ENCODE results near the gene SDK1. TPM values are rescaled to one million over a fixed set of nuclear protein-coding genes. Genes with fewer than 3 reads are reported as not detected.

SDK1 gene
- total RNA-seq, 1 experiment from 2014 or later: 9.3 TPM

- Mint-ChIP-seq H3K4me1 (peaks cover 25% of the 10 kb centered on the region), H3K27ac (no peak overlapping the region; the same call in 1 of the 2 replicates), H3K27me3 (ENCODE audit: low read depth) (no peaks in the 10 kb centered on the region), H3K9me3 (peaks cover 14% of the 10 kb centered on the region), H3K36me3 (peaks cover 10% of the 10 kb centered on the region), H3K4me3 (no peak overlapping the region)
- ATAC-seq (no peak), DNase-seq (ENCODE audit: low spot score) (no peak)
- ChIA-PET POLR2A (interaction anchor here (0.6 kb wide), 1 partner anchor 97 kb away, joined by 3 read pairs; no protein-coding TSS in a partner anchor), CTCF (interaction anchor here (1.2 to 1.4 kb wide), 3 partner anchors 13 to 499 kb away, joined by 3 to 7 read pairs (median 4); no protein-coding TSS in a partner anchor)
- TF ChIP-seq KAT7 (CRISPR knock-in tag; IDR thresholded peaks at IDR 0.05; ENCODE audit: borderline replicate concordance) (no peak), GTF2I (CRISPR knock-in tag; conservative IDR thresholded peaks at IDR 0.05) (no peak), OVOL2 (CRISPR knock-in tag; IDR thresholded peaks at IDR 0.05; ENCODE audit: borderline replicate concordance) (no peak), SMAD3 (CRISPR knock-in tag; IDR thresholded peaks at IDR 0.05; ENCODE audit: borderline replicate concordance) (no peak), SMAD4 (CRISPR knock-in tag; IDR thresholded peaks at IDR 0.05) (no peak), USF1 (CRISPR knock-in tag; IDR thresholded peaks at IDR 0.05) (no peak), FOXP1 (CRISPR knock-in tag; IDR thresholded peaks at IDR 0.05; ENCODE audit: borderline replicate concordance) (no peak), EMX1 (CRISPR knock-in tag; IDR thresholded peaks at IDR 0.05) (no peak), ZNF416 (CRISPR knock-in tag; IDR thresholded peaks at IDR 0.05) (no peak), FOXJ3 (CRISPR knock-in tag; IDR thresholded peaks at IDR 0.05; ENCODE audit: borderline replicate concordance) (no peak), CREM (CRISPR knock-in tag; IDR thresholded peaks at IDR 0.05) (no peak)
- TF ChIP-seq, protein P1, sequence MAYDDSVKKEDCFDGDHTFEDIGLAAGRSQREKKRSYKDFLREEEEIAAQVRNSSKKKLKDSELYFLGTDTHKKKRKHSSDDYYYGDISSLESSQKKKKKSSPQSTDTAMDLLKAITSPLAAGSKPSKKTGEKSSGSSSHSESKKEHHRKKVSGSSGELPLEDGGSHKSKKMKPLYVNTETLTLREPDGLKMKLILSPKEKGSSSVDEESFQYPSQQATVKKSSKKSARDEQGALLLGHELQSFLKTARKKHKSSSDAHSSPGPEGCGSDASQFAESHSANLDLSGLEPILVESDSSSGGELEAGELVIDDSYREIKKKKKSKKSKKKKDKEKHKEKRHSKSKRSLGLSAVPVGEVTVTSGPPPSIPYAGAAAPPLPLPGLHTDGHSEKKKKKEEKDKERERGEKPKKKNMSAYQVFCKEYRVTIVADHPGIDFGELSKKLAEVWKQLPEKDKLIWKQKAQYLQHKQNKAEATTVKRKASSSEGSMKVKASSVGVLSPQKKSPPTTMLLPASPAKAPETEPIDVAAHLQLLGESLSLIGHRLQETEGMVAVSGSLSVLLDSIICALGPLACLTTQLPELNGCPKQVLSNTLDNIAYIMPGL (CRISPR knock-in tag; IDR thresholded peaks at IDR 0.05): no peak
- TF ChIP-seq, protein P2, sequence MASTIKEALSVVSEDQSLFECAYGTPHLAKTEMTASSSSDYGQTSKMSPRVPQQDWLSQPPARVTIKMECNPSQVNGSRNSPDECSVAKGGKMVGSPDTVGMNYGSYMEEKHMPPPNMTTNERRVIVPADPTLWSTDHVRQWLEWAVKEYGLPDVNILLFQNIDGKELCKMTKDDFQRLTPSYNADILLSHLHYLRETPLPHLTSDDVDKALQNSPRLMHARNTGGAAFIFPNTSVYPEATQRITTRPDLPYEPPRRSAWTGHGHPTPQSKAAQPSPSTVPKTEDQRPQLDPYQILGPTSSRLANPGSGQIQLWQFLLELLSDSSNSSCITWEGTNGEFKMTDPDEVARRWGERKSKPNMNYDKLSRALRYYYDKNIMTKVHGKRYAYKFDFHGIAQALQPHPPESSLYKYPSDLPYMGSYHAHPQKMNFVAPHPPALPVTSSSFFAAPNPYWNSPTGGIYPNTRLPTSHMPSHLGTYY (CRISPR knock-in tag; IDR thresholded peaks at IDR 0.05): no peak
Observed at GRCh38 chr7:3495530-3495929, 194.5 kb downstream of the SDK1 start.

DNA sequence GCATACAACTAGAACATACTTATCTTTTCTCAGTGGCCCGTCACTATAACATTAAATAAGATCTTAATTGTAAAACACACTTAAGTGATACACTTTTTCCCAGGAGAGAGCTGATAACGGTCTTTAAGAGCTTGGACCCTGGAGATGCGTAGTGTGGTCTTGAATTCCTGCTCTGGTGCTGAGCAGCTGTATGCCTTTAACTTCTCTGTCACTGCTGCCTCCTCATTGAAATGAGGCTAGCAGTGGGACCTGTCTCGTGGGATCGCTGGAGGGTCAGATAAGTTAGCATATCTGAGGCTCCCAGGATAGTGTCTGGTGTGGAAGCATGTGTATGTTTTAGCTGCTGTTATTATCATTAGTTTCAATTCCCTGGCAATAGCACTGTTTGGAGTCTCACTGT is 194.9 kb downstream of the SDK1 start:
- H3K4me1 Mint-ChIP-seq: peaks cover 21% of the 10 kb centered on the region
- no peak overlapping the region for H3K4me3 Mint-ChIP-seq
- ChIA-PET CTCF (interaction anchor here (1.2 to 1.4 kb wide), 3 partner anchors 13 to 499 kb away, joined by 3 to 7 read pairs (median 4); no protein-coding TSS in a partner anchor), POLR2A (no interaction called here)
- peaks cover 11% of the 10 kb centered on the region for H3K36me3 Mint-ChIP-seq
- ATAC-seq: no peak
- H3K9me3 Mint-ChIP-seq: peaks cover 18% of the 10 kb centered on the region
- DNase-seq (ENCODE audit: low spot score): no peak
- H3K27ac Mint-ChIP-seq: no peak overlapping the region
- no peaks in the 10 kb centered on the region for H3K27me3 Mint-ChIP-seq (ENCODE audit: low read depth)
- TF ChIP-seq, protein P3, sequence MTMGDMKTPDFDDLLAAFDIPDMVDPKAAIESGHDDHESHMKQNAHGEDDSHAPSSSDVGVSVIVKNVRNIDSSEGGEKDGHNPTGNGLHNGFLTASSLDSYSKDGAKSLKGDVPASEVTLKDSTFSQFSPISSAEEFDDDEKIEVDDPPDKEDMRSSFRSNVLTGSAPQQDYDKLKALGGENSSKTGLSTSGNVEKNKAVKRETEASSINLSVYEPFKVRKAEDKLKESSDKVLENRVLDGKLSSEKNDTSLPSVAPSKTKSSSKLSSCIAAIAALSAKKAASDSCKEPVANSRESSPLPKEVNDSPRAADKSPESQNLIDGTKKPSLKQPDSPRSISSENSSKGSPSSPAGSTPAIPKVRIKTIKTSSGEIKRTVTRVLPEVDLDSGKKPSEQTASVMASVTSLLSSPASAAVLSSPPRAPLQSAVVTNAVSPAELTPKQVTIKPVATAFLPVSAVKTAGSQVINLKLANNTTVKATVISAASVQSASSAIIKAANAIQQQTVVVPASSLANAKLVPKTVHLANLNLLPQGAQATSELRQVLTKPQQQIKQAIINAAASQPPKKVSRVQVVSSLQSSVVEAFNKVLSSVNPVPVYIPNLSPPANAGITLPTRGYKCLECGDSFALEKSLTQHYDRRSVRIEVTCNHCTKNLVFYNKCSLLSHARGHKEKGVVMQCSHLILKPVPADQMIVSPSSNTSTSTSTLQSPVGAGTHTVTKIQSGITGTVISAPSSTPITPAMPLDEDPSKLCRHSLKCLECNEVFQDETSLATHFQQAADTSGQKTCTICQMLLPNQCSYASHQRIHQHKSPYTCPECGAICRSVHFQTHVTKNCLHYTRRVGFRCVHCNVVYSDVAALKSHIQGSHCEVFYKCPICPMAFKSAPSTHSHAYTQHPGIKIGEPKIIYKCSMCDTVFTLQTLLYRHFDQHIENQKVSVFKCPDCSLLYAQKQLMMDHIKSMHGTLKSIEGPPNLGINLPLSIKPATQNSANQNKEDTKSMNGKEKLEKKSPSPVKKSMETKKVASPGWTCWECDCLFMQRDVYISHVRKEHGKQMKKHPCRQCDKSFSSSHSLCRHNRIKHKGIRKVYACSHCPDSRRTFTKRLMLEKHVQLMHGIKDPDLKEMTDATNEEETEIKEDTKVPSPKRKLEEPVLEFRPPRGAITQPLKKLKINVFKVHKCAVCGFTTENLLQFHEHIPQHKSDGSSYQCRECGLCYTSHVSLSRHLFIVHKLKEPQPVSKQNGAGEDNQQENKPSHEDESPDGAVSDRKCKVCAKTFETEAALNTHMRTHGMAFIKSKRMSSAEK (CRISPR knock-in tag; IDR thresholded peaks at IDR 0.05; ENCODE audit: borderline replicate concordance): no peak
- TF ChIP-seq, protein P4, sequence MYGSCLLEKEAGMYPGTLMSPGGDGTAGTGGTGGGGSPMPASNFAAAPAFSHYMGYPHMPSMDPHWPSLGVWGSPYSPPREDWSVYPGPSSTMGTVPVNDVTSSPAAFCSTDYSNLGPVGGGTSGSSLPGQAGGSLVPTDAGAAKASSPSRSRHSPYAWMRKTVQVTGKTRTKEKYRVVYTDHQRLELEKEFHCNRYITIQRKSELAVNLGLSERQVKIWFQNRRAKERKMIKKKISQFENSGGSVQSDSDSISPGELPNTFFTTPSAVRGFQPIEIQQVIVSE (CRISPR knock-in tag; IDR thresholded peaks at IDR 0.05; ENCODE audit: borderline replicate concordance): no peak
- TF ChIP-seq, protein P5, sequence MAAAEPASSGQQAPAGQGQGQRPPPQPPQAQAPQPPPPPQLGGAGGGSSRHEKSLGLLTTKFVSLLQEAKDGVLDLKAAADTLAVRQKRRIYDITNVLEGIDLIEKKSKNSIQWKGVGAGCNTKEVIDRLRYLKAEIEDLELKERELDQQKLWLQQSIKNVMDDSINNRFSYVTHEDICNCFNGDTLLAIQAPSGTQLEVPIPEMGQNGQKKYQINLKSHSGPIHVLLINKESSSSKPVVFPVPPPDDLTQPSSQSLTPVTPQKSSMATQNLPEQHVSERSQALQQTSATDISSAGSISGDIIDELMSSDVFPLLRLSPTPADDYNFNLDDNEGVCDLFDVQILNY (CRISPR knock-in tag; IDR thresholded peaks at IDR 0.05): no peak
- TF ChIP-seq ZNF416 (CRISPR knock-in tag; IDR thresholded peaks at IDR 0.05) (no peak), ZNF263 (CRISPR knock-in tag; IDR thresholded peaks at IDR 0.05; ENCODE audit: low read depth) (no peak), IRF2 (CRISPR knock-in tag; IDR thresholded peaks at IDR 0.05; ENCODE audit: borderline replicate concordance, low read depth) (no peak), SMAD4 (CRISPR knock-in tag; IDR thresholded peaks at IDR 0.05) (no peak), ZNF121 (CRISPR knock-in tag; IDR thresholded peaks at IDR 0.05) (no peak), TEAD4 (CRISPR knock-in tag; IDR thresholded peaks at IDR 0.05) (no peak), JAZF1 (CRISPR knock-in tag; IDR thresholded peaks at IDR 0.05) (no peak)
- TF ChIP-seq, protein P2 (CRISPR knock-in tag; IDR thresholded peaks at IDR 0.05): no peak

Data from WTC11 (cell line).